AG10803 (cell line): Measurements from ENCODE around the gene GPM6B.

Source experiments
- DNase-seq: peaks from one replicate; pipeline ENCODE4 v3.0.0; 2010; ENCODE audit warnings: low read depth
- H3K4me3 ChIP-seq: 2 replicates; pipeline ENCODE4 v1.5.1; 2011; ENCODE audit warnings: mild to moderate bottlenecking, low read length, control low read depth
- TF ChIP-seq, protein P1 (sequence below): conservative IDR thresholded peaks from 2 replicates; pipeline ENCODE4 v1.5.1; 2011; ENCODE audit warnings: mild to moderate bottlenecking, low read length, control low read depth, inconsistent platforms

Gene GPM6B

GRCh38 chrX:13834355-13834754 is 17.5 kb upstream of the GPM6B start:
- no peak for DNase-seq
- TF ChIP-seq, protein P1, sequence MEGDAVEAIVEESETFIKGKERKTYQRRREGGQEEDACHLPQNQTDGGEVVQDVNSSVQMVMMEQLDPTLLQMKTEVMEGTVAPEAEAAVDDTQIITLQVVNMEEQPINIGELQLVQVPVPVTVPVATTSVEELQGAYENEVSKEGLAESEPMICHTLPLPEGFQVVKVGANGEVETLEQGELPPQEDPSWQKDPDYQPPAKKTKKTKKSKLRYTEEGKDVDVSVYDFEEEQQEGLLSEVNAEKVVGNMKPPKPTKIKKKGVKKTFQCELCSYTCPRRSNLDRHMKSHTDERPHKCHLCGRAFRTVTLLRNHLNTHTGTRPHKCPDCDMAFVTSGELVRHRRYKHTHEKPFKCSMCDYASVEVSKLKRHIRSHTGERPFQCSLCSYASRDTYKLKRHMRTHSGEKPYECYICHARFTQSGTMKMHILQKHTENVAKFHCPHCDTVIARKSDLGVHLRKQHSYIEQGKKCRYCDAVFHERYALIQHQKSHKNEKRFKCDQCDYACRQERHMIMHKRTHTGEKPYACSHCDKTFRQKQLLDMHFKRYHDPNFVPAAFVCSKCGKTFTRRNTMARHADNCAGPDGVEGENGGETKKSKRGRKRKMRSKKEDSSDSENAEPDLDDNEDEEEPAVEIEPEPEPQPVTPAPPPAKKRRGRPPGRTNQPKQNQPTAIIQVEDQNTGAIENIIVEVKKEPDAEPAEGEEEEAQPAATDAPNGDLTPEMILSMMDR, result no peak
- H3K4me3 ChIP-seq, result no peak overlapping the region

DNA sequence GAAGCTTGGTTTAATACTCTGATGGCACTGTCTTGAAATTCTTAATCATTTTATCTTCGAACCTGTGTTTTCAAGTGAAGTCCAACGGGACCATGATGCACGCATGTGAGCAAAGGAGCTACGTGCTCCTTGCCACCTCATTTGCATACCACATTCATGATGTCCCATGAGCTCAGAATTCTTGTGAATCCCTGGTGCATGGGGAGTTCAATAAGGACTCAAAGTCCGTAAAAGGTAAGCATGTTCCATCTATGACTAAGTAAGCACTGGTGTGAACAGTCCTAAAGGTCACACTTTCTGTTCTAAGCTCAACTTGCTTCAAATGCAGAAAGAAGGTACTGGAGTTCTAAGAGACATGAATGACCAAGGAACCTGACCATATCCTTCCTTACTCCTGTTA is 13.1 kb upstream of the GPM6B start:
- TF ChIP-seq, protein P1, result no peak
- H3K4me3 ChIP-seq, result no peak overlapping the region

GRCh38 chrX:13828392-13828791 is 11.5 kb upstream of the GPM6B start:
- TF ChIP-seq, protein P1, result no peak
- no peak for DNase-seq
- no peak overlapping the region for H3K4me3 ChIP-seq

More for the DNA sequence above, 13.1 kb upstream of the GPM6B start:
- no peak for DNase-seq

GRCh38 chrX:13827298-13828090 is 10.6 kb upstream of the GPM6B start:
- TF ChIP-seq, protein P1, result no peak
- H3K4me3 ChIP-seq, result no peak overlapping the region
- DNase-seq, result no peak

- TF ChIP-seq, protein P1, result no peak
- H3K4me3 ChIP-seq, result no peak overlapping the region
- no peak for DNase-seq
Observed at GRCh38 chrX:13826770-13827169, 9.9 kb upstream of the GPM6B start.

- no peak overlapping the region for H3K4me3 ChIP-seq
- TF ChIP-seq, protein P1, result no peak
- no peak for DNase-seq
Observed at GRCh38 chrX:13825178-13825762, 8.4 kb upstream of the GPM6B start.

DNA sequence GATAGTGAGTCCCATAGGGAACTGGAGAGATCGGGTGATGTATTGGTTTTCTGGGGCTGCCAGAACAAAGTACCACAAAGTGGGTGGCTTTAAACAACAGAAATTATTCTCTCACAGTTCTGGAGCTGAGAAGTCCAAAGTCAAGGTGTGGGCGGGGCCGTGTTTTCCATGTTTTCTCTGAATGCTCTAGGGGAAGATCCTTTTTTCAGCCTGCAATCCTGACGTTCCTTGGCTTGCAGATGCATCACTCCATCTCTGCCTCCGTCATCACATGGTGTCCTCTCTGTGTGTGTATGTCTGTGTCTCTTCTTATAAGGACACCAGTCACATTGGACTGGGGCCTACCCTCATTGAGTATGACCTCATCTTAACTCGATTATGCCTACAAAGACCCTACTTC is 7.9 kb upstream of the GPM6B start:
- H3K4me3 ChIP-seq, result no peak overlapping the region
- DNase-seq, result no peak
- TF ChIP-seq, protein P1, result no peak
